22Rv1 (cell line): Measurements from ENCODE around the gene CELSR3.

ENCODE experiments used
- H3K27ac ChIP-seq: fragments of 450-650 bp; 2 replicates; pipeline ENCODE4 v1.5.1; 2017
- ZFX ChIP-seq: fragments of 450-650 bp; IDR thresholded peaks from 2 replicates; pipeline ENCODE4 v1.6.1; 2017; ENCODE audit warnings: antibody characterized with exemption, borderline replicate concordance
- TF ChIP-seq, protein P1 (sequence below): fragments of 450-650 bp; IDR thresholded peaks from 2 replicates; pipeline ENCODE4 v1.5.1; 2017; ENCODE audit warnings: mild to moderate bottlenecking

Gene CELSR3

DNA sequence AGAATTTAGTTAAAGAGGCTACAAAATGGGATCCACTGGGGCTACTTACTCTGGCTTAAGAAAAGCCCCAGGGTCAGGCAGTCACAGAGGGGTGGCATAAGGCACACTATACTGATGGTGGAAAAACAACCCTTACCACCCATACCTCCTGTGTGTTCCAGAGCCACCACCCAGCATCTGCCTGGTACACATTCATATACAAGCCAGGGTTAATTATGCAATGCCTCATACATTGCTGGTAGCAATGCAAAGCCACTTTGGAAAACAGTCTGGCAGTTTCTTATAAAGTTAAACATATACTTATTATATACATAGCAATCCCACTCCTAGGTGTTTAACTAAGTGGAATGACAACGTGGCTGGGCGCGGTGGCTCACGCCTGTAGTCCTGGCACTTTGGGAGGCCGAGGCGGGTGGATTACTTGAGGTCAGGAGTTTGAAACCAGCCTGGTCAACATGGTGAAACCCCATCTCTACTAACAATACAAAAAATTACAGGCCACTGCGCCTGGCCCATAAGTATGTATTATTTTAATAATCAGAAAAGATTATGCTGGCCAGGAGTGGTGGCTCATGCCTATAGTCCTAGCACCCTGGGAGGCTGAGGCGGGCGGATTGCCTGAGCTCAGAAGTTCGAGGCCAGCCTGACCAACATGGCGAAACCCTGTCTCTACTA is 38.2 kb upstream of the CELSR3 start:
- H3K27ac ChIP-seq = no peak overlapping the region
- TF ChIP-seq, protein P1, sequence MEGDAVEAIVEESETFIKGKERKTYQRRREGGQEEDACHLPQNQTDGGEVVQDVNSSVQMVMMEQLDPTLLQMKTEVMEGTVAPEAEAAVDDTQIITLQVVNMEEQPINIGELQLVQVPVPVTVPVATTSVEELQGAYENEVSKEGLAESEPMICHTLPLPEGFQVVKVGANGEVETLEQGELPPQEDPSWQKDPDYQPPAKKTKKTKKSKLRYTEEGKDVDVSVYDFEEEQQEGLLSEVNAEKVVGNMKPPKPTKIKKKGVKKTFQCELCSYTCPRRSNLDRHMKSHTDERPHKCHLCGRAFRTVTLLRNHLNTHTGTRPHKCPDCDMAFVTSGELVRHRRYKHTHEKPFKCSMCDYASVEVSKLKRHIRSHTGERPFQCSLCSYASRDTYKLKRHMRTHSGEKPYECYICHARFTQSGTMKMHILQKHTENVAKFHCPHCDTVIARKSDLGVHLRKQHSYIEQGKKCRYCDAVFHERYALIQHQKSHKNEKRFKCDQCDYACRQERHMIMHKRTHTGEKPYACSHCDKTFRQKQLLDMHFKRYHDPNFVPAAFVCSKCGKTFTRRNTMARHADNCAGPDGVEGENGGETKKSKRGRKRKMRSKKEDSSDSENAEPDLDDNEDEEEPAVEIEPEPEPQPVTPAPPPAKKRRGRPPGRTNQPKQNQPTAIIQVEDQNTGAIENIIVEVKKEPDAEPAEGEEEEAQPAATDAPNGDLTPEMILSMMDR = no peak
- no peak for TF ChIP-seq ZFX

DNA sequence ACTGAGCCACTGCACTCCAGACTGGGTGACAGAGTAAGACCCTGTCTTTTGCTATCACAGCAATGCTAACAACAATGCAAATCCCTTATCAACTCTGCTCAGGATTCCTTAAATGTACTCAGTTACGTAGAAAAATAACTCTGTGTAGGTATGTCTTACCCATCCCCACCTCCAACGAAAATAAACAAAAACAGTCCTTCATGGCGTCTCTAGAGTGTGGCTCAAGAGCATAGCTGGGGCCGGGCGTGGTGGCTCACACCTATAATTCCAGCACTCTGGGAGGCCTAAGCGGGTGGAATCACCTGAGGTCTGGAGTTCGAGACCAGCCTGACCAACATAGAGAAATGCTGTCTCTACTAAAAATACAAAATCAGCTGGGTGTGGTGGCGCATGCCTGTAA is 36.2 kb upstream of the CELSR3 start:
- no peak for TF ChIP-seq ZFX
- TF ChIP-seq, protein P1 = no peak
- H3K27ac ChIP-seq = no peak overlapping the region

GRCh38 chr3:48697952-48698351 is 35.3 kb upstream of the CELSR3 start:
- TF ChIP-seq ZFX = no peak
- TF ChIP-seq, protein P1 = peak; percentile 19
- H3K27ac ChIP-seq = no peak overlapping the region

GRCh38 chr3:48696601-48697000 is 33.9 kb upstream of the CELSR3 start:
- no peak for TF ChIP-seq ZFX
- TF ChIP-seq, protein P1 = no peak
- no peak overlapping the region for H3K27ac ChIP-seq

DNA sequence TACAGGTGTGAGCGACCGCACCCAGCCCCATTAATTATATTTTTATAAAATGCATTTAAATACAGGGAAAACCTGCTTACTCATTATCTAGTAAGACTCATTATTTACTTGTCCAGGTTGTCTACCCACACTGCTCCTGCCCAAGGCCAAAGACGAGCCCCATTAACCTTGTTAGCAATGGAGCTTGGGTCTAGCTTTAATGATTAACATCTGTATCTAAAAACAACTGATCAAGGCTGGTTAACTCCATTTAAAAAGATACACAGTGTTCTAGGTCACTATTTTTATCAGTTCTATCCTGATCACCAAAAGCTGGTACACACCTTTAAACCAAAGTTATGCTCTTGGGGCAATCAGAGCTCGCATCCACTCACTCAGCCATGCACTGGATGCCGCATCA is 33.5 kb upstream of the CELSR3 start:
- TF ChIP-seq ZFX = no peak
- H3K27ac ChIP-seq = no peak overlapping the region

DNA sequence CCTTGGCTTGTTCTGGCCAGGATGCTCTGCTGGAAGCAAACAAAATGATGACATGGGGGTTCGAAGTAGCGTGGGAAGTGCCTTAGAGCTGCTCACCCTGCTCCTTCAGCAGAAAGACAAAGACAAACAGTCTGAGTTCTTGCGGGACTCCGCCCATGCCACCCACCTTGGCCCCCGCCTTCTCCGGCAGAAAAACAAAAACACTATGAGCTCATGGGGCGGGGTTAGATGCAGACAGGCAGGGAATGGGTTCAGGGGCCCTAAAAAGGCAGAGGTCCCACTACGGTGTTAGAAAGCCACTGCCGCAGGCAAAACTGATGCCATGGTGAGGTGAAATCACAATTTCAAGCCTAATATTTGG is 32.7 kb upstream of the CELSR3 start:
- no peak for TF ChIP-seq ZFX
- TF ChIP-seq, protein P1 = no peak
- H3K27ac ChIP-seq = no peak overlapping the region

- no peak for TF ChIP-seq ZFX
- TF ChIP-seq, protein P1 = no peak
- no peak overlapping the region for H3K27ac ChIP-seq
Observed at GRCh38 chr3:48694610-48695392, 32.1 kb upstream of the CELSR3 start.

DNA sequence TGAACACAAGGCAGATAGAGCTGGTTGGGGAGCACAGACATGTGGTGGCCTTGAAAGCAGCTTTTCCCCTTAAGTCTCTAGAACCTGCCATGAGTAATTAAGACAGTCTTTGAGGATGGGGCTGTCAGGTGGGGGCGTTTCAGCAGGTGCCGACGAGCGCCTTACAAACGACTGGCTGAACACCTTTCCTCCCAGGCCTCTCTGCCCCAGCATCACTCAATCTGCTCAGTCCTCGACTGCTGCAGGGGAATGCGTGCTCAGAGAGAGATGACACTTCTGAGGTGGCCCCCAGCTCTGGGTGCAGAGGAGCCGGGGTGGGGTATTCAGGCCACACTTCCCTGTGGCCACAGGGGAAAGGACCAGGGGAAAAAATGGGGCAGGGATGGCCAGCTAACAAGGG is 31.1 kb upstream of the CELSR3 start:
- H3K27ac ChIP-seq = no peak overlapping the region
- TF ChIP-seq ZFX = no peak
- TF ChIP-seq, protein P1 = no peak
